AG04450 (cell line): ENCODE data around the gene HTRA2. TPM values are rescaled to one million over a fixed set of nuclear protein-coding genes. Genes with fewer than 3 reads are reported as not detected.

Experiments used
- CTCF ChIA-PET: fragments of 300-600, 350-600 bp; formaldehyde crosslinking; extraction: SDS; loops from one replicate; lab custom pipeline; 2022; ENCODE audit warnings: antibody characterized with exemption, inconsistent platforms; lab: Charles Lee
- POLR2A ChIA-PET: fragments of 350-600 bp; formaldehyde crosslinking; extraction: SDS; loops from one replicate; lab custom pipeline; 2021; ENCODE audit warnings: antibody characterized with exemption, inconsistent platforms; lab: Yijun Ruan, JAX
- DNase-seq: peaks from one replicate; pipeline ENCODE4 v3.0.0-alpha.2; 2011; ENCODE audit warnings: low read depth, low spot score
- H3K27ac ChIP-seq: one replicate; pipeline ENCODE4 v1.5.1; 2012; ENCODE audit warnings: low read depth, low read length, control low read depth
- H3K27me3 ChIP-seq: one replicate; pipeline ENCODE4 v1.6.0; 2012; ENCODE audit warnings: low read length; ENCODE audit not compliant: control insufficient read depth, insufficient read depth
- H3K4me3 ChIP-seq: 2 replicates; pipeline ENCODE4 v1.5.1; 2011; ENCODE audit warnings: mild to moderate bottlenecking, low read depth, low read length, control low read depth
- H3K9me3 ChIP-seq: 2 replicates; pipeline ENCODE4 v1.5.1; 2012; ENCODE audit warnings: low read length; ENCODE audit not compliant: control insufficient read depth, insufficient read depth
- polyA plus RNA-seq: library from polyadenylated mRNA; depleted of rRNA; stranded (reverse); fragments of >200 nt; gene quantifications from 2 replicates; pipeline ENCODE4 v1.2.3, GENCODE V29; 2011
- TF ChIP-seq, protein P1 (sequence below): IDR thresholded peaks from 2 replicates; pipeline ENCODE4 v1.5.1; 2011; ENCODE audit warnings: low read depth, low read length, control low read depth, inconsistent platforms

HTRA2 gene
- polyA plus RNA-seq, 1 experiment = 20.2 TPM

DNA sequence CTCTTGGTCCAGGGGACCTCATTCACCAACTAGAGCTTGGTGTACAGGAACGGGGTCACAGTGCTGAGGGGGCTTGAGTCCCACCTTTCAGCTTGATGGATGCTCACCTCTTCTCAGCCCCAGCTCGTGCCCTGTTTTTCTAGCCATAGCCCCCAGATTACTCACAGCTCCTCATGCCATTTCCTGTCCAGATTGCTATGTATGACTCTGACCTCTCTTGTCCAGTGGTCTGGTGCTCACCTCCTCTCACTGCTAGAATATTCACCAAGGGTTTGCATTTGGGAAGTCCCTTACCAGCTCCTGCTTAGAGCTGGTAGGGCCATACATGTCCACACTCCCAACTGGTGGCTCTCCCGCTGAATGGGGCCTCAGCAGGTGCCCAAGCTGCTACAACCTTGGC, 36.2 kb upstream of the HTRA2 start:
- H3K27ac ChIP-seq = no peak overlapping the region
- peaks cover 11% of the 10 kb centered on the region for H3K27me3 ChIP-seq
- H3K4me3 ChIP-seq = no peak overlapping the region
- no peak for DNase-seq
- H3K9me3 ChIP-seq = no peaks in the 10 kb centered on the region
- CTCF ChIA-PET = interaction anchor here (1.3 kb wide), 1 partner anchor 96 kb away, joined by 4 read pairs; no protein-coding TSS in a partner anchor
- TF ChIP-seq, protein P1, sequence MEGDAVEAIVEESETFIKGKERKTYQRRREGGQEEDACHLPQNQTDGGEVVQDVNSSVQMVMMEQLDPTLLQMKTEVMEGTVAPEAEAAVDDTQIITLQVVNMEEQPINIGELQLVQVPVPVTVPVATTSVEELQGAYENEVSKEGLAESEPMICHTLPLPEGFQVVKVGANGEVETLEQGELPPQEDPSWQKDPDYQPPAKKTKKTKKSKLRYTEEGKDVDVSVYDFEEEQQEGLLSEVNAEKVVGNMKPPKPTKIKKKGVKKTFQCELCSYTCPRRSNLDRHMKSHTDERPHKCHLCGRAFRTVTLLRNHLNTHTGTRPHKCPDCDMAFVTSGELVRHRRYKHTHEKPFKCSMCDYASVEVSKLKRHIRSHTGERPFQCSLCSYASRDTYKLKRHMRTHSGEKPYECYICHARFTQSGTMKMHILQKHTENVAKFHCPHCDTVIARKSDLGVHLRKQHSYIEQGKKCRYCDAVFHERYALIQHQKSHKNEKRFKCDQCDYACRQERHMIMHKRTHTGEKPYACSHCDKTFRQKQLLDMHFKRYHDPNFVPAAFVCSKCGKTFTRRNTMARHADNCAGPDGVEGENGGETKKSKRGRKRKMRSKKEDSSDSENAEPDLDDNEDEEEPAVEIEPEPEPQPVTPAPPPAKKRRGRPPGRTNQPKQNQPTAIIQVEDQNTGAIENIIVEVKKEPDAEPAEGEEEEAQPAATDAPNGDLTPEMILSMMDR = no peak
- POLR2A ChIA-PET = no interaction called here

DNA sequence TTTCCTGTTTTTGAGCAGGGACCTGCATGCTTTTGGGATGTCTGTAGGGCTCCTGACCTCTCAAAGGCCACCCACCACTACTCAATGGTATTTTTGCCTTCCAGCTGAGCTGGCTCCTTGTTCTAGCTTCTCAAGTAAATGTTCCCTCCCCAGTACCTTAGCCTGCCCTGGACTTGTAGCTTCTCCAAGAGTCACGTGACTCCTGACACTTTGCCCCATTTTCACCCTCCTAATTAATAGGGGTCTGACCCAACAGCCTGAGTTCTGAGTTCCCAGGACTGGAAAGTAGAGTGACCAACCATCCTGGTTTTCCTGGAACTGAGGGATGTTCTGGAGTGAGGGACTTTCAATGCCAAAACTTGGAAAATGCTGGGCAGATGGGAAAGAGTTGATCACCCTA, 34.3 kb upstream of the HTRA2 start:
- ChIA-PET POLR2A (interaction anchor here (0.6 kb wide), 1 partner anchor 89 kb away, joined by 4 read pairs; no protein-coding TSS in a partner anchor), CTCF (no interaction called here)
- no peaks in the 10 kb centered on the region; the same call in 1 of the 2 replicates for H3K9me3 ChIP-seq
- DNase-seq = no peak
- peaks cover 27% of the 10 kb centered on the region for H3K27me3 ChIP-seq
- H3K27ac ChIP-seq = no peak overlapping the region
- TF ChIP-seq, protein P1 = no peak
- no peak overlapping the region for H3K4me3 ChIP-seq

DNA sequence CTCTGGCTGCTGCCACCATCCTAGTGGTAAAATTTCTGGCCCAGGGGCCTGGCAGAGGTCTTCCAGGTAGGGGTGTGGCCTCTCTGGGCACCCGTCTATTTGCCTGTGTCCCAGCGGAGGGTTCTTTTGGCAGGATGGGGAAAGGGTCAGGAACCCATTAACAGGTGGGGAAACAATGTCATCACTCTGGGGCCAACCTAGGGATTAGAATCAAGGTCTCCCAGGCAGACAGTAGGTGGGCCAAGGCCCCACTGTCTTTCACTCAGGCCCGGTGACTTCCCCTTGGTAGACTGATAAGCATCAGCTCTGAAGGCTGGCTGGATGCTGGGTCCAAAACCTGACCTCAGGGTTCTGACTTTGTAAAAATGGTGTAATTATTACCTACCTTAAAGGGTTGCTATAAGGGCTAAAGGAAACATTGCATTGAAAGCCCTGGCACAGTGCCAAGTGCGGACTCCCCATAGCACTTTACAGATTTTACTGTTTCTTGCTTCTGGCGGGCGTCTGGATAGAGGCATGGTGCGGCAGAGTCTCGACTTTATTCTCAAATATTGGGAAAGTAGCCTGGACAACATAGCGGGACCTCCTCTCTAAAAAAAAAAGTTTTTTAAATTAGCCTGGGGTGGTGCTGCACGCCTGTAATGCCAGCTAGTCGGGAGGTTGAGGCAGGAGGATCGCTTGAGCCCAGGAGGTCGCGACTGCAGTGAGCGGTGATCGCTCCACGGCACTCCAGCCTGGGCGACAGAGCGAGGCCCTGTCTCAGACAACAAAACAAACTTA, 32.5 kb upstream of the HTRA2 start:
- POLR2A ChIA-PET = no interaction called here
- Histone ChIP-seq H3K27me3 (peaks cover 36% of the 10 kb centered on the region), H3K4me3 (no peak overlapping the region), H3K9me3 (no peaks in the 10 kb centered on the region; the same call in 1 of the 2 replicates), H3K27ac (no peak overlapping the region)
- CTCF ChIA-PET = interaction anchor here (2.2 kb wide), 1 partner anchor 14 kb away, joined by 7 read pairs; the partner anchor contains the start of genes CCDC142 and TTC31
- no peak for DNase-seq
- TF ChIP-seq, protein P1 = no peak

DNA sequence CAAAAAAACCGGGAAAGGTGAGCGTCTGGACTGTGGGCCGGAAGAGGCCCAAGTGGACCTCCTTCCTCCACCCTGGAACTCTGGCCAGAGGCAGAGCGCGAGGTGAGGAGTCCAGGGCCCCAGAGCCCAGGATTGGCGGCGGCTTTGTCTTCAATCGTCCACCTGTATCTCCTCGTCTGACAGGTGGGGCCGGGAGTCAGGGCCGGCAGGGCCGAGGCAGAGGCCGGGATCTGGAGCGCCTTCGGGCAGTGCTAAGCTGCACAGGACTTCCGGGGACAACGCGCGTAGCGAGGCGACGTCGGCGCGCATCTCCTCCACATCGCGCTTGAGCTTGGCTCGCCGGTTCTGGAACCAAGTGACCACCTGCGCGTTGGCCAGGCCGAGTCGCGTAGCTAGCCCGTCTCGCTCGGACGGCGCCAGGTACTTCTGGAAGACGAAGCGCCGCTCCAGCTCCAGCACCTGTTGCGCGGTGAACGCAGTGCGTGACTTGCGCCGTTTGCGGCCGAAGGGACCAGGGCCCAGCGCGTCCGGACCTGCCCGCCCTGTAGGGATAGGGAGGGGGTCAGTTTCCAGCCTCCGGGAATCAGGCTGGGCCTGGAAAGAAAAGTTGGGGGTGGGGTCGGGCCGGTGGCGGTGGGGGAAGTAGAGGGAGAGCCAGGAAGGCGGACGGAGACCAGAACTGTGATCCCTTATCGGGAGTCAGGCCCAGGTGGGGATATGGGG, 31.8 kb upstream of the HTRA2 start:
- TF ChIP-seq, protein P1 = no peak

More for the DNA sequence above, 31.8 kb upstream of the HTRA2 start:
- no peaks in the 10 kb centered on the region; the same call in 1 of the 2 replicates for H3K9me3 ChIP-seq
- ChIA-PET POLR2A (no interaction called here), CTCF (interaction anchor here (2.2 kb wide), 1 partner anchor 15 kb away, joined by 7 read pairs; the partner anchor contains the start of genes CCDC142 and TTC31)
- no peak for DNase-seq
- H3K4me3 ChIP-seq = peak overlapping the region; percentile 45
- H3K27ac ChIP-seq = no peak overlapping the region
- peaks cover 40% of the 10 kb centered on the region for H3K27me3 ChIP-seq
